SIG-M5 treated with dmso at 0.1 percent for 504 hours (cell line): ENCODE results near the gene MED28.
"Not testable (repeated sequence)": the region's sequence is repeated elsewhere in the genome, so short reads cannot be mapped to it uniquely, and the experiment has no call there.

ENCODE experiments used
- DNase-seq: peaks from one replicate; lab custom pipeline; 2025; ENCODE audit not compliant: unreplicated experiment; lab: John Stamatoyannopoulos, UW

Gene MED28

GRCh38 chr4:17616283-17616682 is 1.8 kb downstream of the MED28 start:
- DNase-seq = no peak

DNA sequence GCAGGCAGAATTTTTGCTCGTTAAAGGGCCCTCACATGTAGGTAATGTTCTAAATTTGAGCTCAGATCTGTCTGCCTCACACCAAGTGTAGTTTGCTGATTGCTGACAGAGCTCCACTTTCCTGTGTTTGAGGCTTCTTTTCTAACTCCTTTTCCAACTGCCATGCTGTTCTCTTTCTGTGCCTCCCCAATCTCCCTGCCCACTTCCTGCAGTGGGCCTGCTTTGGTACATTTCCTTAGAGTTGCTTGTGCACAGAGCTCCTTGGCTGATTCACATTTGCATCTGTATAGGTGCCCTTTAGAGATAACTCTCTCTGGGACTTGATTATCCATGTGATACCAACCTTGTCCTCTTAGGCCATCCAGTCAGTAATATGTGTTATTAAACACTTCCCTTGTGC is 4.5 kb downstream of the MED28 start:
- no peak for DNase-seq

DNA sequence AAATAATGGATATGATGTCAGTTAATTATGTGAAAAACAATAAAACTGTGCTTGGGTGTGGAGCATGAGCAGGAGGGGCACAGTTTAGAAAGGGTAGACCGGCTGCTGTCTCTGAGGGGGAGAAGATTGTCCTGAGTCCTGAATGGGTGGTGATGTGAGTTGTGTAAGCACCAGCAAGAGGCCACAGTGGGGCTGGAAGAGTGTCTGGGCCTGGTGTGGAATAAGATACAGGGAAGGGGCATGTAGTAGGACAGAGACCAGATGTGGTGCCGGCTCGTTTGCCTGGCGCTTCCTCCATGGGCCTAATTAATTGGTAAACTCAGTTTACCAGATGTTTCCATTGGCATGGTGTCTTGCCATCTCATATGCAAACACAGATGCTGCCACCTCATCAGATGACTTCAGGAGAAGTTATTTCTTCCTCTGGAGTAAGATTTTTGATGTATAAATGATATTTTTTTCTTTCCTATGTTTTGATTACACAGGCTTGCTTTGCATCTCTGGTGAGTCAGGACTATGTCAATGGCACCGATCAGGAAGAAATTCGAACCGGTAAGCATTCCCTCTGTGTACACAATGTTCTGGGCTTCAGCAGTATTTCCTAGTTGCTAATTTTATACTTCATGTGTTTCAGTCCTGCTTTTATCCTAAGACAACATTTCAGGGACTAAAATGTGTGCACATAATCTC is 5.1 kb downstream of the MED28 start:
- DNase-seq = no peak

- DNase-seq = no peak
Observed at GRCh38 chr4:17623451-17624001, 9.1 kb downstream of the MED28 start.

DNA sequence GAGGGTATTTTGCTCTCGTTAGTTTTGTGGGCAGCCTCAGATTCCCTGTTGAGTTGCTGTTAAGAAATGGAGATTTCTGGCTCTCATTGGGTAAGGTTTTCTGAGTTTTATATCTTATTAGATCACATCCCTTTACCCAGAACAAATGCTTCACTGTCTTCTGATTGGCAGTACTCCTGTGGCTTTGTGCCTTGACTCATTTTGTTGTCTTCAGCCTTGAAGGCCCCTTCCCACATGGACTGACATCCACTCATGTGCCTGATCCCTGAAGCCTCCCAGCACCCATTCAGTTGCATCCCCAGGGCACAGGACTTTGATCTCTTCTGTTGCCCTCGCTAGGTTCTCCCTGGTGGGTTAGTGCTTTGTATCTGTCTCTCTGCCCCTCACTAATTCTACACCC is 10.4 kb downstream of the MED28 start:
- no peak for DNase-seq

- no peak for DNase-seq
Observed at GRCh38 chr4:17630228-17630627, 15.8 kb downstream of the MED28 start.

- DNase-seq = no peak
Observed at GRCh38 chr4:17633600-17633999, 19.2 kb downstream of the MED28 start.

GRCh38 chr4:17635056-17635455 is 20.6 kb downstream of the MED28 start:
- DNase-seq = no peak

GRCh38 chr4:17636341-17636695 is 21.9 kb downstream of the MED28 start:
- DNase-seq = no peak

DNA sequence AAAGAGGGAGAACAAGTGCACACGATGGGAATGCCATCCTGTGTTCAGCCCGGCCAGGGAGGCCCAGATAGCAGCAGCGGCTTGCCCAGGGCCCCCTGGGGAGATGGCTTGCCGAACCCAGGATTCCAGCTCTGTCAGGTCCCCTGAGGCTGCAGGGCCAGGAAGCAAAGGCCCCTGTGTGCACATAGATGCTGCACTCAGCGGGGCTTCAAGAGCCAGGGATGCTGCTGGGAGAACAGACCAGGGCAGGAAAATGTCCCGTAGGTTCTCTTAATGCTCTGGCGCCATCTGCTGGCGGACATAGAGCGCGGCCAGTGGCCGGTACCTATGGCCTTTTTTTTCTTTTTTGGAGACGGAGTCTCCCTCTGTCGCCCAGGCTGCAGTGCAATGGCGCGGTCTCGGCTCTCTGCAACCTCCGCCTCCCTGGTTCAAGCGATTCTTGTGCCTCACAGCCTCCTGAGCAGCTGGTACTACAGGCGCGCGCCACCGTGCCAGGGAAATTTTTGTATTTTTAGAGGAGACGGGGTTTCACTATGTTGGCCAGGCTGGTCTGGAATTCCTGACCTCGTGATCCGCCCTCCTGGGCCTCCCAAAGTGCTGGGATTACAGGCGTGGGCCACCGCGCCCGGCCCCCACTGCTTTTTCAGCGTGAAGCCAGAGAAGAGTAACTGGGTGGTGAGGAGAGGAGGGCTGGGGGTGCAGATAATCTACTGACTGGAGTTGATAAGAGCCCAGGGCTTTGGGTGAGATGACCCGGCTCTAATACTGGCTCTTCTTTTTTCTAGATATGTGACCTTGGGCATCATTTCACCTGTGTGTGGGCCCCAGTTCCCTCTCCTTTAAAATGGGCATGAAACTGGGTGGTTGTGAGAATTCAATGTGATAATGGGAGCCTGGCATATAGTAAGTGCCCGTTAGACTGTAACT is 22.5 kb downstream of the MED28 start:
- DNase-seq = peak; percentile 60

DNA sequence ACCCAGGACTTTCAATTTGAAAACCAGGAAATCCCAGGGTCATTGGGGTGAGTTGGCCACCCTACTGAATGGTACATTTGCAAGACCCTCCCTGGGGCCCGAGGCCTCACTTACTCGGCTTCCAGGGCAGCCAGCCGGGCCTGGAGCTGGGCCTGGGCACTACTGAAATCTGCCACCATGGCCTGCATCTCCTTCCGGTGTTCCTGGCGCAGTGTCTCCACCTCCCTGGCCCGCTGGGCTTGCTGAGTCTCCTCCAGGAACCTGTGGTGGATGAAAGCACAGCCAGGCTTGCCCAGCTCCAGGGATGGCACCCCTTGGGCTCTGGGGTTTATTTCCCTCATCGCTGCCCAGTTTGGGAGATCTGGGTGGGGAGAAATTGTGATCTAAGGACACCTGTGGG is 24.7 kb downstream of the MED28 start:
- no peak for DNase-seq

- no peak for DNase-seq
Observed at GRCh38 chr4:17642398-17642783, 27.9 kb downstream of the MED28 start.

DNA sequence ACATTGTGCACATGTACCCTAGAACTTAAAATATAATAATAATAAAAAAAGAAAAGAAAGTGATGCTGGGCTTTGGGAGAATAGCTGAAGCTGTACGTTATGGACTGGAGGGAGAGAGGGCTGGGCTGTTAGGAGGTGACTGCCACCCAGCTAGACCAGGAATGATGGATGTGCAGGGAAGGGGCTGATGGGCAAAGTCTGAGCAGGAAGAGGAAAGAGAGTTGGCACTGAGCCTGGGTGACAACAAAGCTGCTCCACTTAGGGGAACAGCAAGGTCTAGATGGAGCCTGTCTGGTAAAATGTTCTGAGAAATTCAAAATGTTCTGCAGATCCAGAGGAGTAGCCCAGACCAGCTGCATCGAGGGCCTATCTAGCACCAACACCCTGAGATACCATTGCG is 32.3 kb downstream of the MED28 start:
- no peak for DNase-seq

DNA sequence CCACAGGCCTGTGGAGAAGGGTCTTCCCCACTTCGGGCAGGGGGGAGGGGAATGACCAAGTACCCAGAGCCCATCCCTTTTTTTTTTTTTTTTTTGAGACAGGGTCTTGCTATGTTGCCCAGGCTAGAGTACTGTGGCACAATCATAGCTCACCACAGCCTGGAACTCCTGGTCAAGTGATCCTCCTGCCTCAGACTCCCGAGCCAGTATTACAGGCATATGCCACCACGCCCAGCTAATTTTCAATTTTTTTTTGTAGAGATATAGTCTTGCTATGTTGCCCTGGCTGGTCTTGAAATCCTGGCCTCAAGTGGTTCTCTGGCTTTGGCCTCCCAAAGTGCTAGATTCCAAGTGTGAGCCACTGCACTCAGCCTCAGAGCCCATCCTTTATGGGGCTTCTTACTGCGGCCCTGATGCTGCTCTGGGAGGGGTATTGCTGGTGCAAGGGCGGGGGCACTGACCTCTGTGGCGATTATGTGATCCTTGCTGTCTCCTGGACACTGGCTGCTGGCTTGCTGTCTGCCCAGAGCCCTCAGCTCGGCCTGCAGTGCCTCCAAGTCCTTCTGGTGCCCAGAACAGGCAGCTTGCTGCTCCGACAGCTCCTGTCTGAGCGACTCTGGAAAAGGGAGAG is 32.9 kb downstream of the MED28 start:
- DNase-seq = no peak

- no peak for DNase-seq
Observed at GRCh38 chr4:17647927-17648326, 33.5 kb downstream of the MED28 start.

DNA sequence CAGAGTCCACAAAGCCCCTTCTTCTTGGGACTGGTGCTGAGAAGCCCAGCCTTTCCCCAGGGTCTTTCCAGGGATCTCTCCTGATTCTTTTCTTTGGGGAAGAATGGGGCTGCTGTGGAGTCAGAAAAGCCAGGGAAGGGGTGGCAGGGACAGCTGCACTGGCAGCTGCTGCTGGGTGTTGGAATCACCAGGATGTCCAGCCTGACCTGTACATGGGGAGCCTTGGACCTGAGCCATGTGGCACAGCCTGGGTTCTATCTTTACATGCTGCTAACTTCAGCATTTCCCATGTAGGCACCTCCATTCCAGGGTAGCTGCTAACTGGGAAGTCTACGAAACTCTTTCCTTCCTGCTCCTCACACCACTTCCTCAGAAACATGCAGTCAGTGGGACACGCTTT is 36.0 kb downstream of the MED28 start:
- no peak for DNase-seq

DNA sequence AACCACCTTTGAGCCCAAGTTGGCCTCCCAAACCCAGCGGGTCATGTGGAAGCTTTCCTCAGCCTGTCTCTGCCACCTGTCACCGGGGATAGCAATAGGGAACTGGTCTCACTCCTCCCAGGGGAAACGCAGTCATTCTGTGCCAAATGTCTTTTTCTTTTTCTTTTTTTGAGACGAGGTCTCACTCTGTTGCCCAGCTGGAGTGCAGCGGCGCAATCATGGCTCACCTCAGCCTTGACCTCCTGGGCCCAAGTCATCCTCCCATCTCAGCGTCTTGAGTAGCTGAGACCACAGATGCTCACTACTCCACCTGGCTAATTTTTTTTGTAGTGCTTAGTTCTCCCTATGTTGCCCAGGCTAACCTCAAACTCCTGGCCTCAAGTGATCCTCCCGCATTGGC is 40.3 kb downstream of the MED28 start:
- DNase-seq = no peak

DNA sequence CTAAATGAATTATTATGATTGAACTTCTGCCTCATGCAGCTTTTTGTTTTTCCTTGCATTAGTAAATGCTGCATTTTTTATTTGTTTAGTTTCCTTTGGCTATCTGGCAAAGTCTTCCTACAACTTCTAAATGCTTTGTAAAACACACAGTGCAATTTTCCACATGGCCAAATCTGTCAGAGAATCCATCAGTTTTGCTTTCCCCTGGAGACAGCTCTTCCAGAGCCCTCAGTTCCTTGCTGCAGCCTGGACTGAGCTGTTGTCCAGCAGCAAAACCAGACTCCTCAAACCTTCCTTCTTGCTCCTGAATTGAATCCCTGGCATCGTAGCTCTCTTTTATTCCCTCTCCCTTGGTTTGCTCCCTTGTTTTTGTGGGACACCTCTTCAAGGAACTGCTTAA is 42.6 kb downstream of the MED28 start:
- no peak for DNase-seq

GRCh38 chr4:17657849-17658248 is 43.4 kb downstream of the MED28 start:
- DNase-seq = no peak

GRCh38 chr4:17659196-17659595 is 44.8 kb downstream of the MED28 start:
- not testable (repeated sequence) for DNase-seq

- no peak for DNase-seq
Observed at GRCh38 chr4:17662694-17663093, 48.3 kb downstream of the MED28 start.

GRCh38 chr4:17664755-17665154 is 50.3 kb downstream of the MED28 start:
- DNase-seq = peak; percentile 34
